ENCODE data around the gene C4orf51.

C4orf51 gene

DNA sequence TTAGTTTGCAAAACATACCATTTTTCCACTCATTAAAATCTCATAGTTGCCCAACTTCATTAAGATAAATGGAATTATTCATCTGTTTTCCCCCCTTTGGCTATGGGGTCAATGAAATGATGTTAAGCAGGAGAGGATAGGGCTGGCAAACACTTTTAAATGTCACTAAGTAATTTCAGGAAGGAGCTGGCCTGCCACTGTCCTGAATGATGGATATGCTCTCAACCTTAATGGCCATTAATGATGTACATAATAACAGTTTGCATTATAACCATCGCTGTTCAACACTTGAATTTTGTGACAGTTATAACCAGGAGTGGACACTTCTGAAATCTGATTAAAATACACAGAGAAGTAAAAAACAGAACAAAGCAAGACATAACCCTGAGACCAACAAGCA is 77.2 kb downstream of the C4orf51 start:
- DNase-seq (ENCODE audit: low spot score), result no peak

DNA sequence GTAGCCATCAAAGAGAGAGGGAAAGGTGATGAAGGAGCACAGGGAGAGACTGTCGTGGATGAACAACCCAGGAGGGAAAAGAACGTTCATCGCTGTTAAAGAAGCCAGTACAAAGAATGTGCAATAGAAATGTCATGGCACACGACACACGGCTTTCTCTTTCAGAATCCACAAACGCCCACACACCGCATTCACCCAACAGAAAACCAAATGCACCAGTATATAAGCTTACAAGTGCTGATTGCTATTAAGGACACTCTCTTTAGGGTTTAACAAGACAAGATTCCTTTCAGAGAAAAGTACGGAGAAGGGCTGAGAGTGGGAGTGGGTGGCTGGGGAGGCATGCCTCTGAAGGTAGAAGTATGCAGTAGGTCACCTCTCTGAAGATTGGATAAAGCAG is 80.2 kb downstream of the C4orf51 start:
- DNase-seq (ENCODE audit: low spot score), result no peak

DNA sequence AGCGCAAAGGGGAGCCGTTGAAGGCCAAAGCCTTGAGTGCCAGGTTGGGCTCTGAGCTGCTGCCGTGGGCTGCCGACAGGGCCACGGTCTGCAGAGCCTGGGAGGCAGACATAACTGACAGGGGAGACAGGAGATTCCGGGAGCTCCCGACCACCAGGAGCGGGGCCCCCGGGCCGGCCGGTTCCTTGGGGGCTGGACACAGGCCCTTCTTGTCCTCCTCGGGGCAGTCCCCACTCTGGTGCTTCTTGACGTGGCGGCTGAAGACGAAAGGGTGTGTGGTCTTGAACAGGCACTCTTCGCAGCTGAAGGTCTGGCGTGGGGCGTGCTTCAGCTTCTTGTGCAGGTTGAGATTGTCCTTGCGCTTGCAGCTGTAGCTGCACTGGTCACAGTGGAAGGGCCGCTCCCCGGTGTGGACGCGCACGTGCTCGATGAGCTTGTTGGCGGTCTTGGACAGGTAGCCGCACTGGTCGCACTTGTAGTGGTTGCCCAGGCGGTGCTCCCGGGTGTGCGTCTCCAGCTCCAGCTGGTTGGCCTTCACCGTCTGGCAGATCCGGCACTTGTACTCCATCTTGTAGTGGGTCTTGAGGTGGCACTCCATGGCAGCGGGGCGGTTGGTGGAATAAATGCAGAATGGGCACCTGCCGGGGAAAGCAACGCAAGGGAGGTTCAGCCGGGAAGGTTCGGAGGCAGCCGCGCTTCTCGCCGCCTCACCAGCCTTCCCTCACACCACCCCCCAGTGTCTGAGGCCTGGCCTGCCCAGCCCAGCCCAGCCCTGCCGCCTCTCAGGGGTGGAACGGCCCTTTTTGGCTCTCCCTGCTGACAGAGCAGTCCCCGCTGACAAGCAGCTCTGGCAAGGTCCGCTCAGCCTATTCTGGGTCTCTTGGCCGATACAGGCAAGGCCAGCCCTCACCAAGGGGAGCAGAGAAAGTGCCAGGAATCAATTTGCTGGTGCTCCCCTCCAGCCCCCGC is 81.3 kb downstream of the C4orf51 start:
- no peak for DNase-seq (ENCODE audit: low spot score)

DNA sequence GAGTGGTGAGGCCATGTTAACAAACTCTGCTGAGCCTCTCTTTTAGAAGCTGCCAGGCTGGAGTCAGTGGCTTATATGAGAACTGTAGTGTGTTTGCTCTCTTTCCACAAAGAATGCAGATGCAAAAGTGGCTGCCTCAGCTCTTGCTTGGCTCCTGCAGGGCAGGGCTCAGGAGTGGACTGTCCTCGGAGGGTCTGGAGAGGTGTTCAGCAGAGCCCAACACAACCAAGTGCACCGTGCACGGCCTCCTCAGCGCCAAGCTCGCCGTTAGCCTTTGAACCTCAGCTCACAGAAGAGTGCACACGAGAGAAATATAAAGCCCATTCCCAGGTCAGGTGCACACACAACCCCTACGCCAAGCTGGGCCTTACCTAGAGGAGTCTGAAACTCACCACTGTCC is 82.8 kb downstream of the C4orf51 start:
- no peak for DNase-seq (ENCODE audit: low spot score)

DNA sequence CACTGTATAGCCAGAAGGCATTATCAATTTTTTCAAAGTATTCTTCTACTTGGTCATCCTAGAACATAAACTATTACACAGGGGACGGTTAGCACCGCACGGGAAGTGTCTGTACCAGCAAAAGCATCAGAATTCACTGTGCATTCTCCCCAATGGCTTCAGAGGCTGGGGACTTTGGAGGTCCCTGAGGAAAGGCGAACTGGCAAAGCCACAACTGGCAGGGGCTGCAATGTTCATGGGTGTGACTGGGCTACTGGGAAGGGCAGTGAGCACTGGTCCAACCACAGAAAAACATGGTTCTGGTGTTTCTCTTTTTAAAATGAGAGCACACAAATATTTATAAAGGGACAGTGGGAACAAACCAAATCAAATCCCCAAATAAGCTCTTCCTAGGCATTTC is 83.5 kb downstream of the C4orf51 start:
- DNase-seq (ENCODE audit: low spot score), result no peak

DNA sequence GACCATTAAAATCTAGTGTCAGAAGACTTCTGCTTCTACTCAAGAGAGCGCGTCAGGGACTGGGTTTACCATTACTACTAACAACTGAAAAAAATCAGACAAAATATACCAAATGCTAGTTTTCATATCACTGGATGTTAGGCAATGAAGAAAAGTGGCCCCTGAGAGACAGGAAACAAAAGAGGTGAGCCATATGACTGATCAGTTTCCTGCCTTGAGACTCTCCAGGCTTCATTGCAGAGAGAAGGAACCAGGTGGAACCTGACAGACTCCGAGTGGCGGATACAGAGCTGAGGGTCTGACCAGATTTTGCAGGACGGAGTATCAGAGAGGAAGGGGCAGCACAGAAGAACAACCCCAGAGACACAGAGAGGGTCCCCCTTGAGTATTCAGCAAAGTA is 86.3 kb downstream of the C4orf51 start:
- no peak for DNase-seq (ENCODE audit: low spot score)

DNA sequence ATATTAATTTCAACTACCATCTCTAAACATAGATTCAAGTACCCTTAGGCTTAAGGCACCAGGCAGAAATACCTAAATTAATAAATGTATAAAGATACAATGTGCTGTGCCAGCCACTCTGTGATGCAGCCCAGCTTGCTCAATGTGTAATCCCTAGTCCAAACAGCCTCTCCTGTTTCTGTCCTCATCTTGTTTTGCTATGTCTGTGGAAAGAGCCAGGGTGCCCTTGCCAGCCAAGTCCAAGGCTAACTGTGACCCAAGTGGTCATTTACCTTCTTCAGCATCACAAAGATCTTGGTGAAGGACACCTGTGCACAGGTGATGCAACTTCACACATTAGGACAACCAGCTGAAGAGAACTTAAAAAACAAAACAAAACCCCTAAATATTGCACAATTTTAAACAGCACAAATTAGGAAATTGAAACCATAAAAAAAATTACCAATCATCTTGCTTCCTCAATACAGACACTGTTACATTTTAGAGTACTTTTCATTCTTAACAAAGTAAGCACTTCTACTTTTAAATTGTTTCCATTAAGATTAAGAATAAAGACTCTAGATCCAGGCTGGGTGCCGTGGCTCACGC is 89.6 kb downstream of the C4orf51 start:
- DNase-seq (ENCODE audit: low spot score), result no peak

DNA sequence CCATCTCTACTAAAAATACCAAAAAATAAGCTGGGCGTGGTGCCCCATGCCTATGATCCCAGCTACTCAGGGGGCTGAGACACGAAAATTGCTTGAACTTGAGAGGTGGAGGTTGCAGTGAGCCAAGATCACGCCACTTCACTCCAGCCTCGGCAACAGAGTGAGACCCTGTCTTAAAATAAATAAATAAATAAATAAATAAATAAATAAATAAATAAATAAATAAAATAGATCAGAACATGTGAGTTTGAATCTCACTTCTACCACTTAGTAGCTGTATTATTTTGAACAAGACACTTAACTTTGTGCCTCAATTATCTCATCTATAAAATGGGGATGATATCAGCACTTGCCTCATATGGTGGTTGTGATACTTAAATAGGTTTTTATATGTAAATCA is 90.2 kb downstream of the C4orf51 start:
- DNase-seq (ENCODE audit: low spot score), result no peak

DNA sequence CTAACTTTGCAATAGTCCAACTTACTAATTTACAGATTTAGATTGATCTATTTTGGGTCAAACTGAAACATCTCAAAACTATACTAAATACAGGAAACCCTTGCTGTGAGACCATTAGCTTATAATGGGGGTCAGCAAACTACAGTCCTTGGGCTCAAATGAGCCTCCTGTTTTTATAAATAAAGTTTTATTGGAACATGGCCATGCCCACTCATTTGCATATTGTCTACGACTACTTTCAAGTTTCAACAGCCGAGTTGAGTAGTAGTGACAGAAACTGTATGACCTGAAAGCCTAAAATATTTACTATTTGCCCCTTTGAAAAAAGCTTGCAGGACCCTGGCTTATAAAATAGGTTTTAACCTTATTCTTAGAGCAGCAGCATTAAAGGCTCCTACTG is 92.4 kb downstream of the C4orf51 start:
- DNase-seq (ENCODE audit: low spot score), result no peak

DNA sequence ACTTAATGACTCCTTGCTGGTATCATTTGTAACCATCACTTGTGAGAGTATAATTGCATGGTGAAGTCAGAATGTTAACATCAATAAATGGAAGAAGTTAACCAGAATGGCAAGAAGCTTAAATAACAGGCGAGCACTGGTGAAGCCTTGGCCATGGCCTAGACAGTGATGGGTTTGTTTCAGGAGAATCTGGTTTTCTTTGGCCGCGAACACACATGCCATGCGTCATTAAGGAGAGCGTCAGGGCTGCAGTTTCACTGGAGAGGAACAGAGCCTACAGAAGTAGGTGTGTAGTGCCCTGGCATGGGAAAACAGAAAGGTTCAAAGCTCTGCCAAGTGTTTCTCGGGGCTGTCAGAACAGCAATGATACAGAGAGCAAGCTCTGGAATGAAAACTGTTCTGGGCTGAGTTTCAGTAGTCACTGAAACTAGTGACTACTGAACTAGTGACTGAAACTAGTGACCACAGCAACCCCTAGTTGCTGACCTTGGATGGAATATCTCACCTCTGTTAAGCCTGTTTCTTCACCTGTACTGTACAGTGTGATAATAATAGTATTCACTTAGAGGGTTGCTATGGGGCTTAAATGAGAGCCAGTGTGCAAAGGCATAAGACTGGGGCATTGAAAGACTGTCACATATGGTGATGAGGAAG is 93.8 kb downstream of the C4orf51 start:
- no peak for DNase-seq (ENCODE audit: low spot score)

DNA sequence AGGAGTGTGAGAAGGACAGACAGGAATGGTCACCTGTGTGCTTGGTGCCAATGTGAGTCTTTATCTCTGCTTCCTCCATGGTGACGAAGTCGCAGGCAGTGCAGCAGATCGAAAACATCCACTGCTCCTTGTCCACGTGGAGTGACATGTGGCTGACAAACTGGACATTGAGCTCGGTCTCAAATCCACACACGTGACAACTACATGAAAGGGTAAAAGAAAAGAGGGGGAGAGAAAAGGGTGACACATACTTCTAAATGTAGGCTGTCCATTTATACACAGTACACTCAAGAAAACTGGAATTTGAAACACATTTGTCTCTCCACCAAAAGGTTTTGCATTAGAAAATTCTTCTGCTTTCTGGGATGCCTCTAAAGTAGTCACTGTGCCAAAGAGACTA is 94.5 kb downstream of the C4orf51 start:
- no peak for DNase-seq (ENCODE audit: low spot score)

DNA sequence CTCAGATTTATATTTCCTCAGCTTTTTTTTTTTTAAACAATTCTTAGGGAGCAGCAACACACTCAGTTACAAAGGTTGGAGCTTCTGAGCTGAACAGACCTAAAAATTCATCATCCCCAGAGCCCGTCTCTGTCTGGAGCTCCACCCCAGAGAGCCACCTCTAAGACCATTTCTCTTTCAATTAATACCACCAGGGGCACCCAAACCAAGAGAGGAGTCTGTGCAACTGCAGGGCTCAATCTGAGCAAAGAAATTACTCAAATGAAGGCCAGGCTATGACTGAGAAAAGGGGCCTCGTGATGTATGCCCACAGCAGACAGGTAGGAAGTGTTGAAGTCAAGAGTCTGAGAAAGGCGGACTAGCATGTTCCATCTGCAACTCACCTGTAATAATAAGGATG is 95.5 kb downstream of the C4orf51 start:
- no peak for DNase-seq (ENCODE audit: low spot score)

DNA sequence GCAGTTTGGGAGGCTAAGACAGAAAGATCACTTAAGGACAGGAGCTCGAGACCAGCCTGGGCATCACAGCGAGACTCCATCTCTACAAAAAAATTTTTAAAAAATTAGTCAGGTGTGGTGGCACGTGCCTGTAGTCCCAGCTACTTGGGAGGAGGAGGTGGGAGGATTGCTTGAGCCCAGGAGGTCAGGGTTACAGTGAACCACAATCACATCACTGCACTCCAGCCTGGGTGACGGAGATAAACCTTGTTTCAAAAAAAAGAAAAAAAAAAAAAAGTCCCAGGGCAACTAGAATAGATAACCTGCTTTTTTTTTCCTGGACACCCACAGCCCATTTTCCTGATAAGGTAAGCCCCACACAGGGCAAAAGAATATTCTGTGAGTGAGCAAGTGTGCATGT is 96.3 kb downstream of the C4orf51 start:
- DNase-seq (ENCODE audit: low spot score), result no peak

DNA sequence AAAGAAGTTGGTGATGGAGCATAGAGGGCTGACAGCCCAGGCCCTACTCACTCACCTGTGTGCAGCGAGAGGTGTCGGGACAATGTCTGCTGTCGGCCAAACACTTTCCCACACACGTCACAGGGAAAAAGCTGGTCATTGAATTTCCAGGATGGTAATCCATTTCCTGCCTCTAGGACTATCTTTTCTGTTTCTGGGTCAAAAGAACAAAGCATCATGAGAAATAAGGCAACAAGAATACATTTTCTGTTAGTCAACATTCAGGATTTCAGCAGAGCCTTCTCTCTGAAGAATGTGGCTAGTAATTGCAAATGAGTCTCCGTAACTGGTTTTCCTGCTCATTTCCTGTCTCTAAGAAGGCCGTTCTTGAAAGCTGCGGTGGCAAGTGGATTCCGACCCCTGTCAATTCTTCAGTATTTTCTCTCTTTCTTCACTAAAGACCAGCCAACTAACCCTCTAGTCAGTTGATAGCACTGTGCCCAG is 99.4 kb downstream of the C4orf51 start:
- no peak for DNase-seq (ENCODE audit: low spot score)

DNA sequence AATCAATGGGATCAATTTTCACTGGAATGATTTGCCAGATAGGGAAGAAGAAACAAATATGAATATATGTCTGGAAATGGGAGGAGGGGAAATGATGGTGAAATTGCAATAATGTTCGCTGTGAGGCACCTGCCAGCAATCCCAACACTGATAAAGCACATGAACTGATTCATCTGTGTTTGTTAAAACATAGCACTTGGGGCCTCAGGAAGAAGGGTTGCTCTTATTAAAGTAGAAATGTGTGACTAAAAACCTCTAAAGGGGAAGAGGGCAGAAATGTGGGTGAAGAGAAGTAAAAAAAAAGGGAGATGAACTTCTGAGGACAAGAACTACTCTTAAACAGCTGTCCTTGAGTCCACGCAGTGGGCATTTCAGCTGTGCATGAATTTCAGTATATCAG is 101.4 kb downstream of the C4orf51 start:
- DNase-seq (ENCODE audit: low spot score), result no peak

All from RKO (cell line).